Loucy (cell line): ENCODE results near the gene USP20.

Experiments
- CTCF ChIP-seq: fragments of 200-600 bp; sonication (generic); conservative IDR thresholded peaks from 2 replicates; pipeline ENCODE4 v1.5.1; 2014; ENCODE audit warnings: mild to moderate bottlenecking, antibody characterized with exemption, low read length
- EZH2phosphoT487 ChIP-seq: fragments of 200-600 bp; IDR thresholded peaks from 2 replicates; pipeline ENCODE4 v1.6.1; 2018; ENCODE audit warnings: antibody characterized with exemption, mild to moderate bottlenecking, moderate library complexity, borderline replicate concordance

DNA sequence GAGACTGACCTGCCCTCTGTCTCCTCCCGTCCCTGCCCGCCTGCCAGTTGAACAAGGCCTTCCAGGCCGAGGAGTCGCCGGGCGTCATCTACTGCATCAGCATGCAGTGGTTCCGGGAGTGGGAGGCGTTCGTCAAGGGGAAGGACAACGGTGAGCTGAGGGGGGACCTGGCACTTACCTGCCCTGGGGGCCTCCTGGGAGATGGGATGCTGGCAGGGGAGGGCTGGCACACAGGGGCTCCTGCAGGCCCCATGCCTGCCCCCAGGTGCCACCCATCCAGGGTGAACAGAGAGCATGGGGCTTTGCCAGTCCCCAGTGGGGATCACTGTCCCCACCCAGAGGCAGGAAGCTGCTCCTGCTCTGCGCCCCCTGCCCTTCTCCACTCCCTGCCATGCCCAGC lies 43.0 kb downstream of the USP20 start:
- TF ChIP-seq CTCF = no peak
- TF ChIP-seq EZH2phosphoT487 = no peak
